ENCODE results near the gene TBC1D22B.

TBC1D22B gene

DNA sequence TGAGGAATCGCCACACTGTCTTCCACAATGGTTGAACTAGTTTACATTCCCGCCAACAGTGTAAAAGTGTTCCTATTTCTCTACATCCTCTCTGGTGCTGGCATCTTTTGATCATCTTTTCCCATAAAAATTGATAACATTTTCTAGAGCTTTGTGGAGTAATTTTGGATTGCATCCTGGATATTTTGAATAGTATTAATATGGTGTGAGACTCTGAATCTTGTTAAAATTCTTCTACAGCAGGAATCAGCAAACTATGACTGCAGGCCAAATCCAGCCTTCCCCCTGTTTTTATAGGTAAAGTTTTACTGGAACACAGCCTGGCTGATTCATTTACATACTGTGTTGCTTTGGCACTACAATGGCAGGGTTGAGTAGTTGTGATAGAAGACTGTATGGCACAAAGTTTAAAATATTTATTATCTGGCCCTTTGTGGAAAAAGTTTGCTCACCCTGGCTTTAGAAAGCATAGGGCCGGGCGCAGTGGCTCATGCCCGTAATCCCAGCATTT, 81.2 kb downstream of the TBC1D22B start:
- no peak overlapping the region for H3K4me2 ChIP-seq (ENCODE audit: low read depth, low read length, poor library complexity, severe bottlenecking)
- H2AFZ ChIP-seq (ENCODE audit: low read length): no peak overlapping the region
- H4K20me1 ChIP-seq (ENCODE audit: insufficient read depth, low read length, poor library complexity, severe bottlenecking): no peaks in the 10 kb centered on the region
- no peaks in the 10 kb centered on the region for H3K9me3 ChIP-seq (ENCODE audit: insufficient read depth, low read depth, low read length)
- no peaks in the 10 kb centered on the region for H3F3A ChIP-seq (ENCODE audit: low read depth)
- no peaks in the 10 kb centered on the region for H3K79me2 ChIP-seq (ENCODE audit: insufficient read depth, low read length)
- peaks cover 4% of the 10 kb centered on the region for H3K4me1 ChIP-seq (ENCODE audit: insufficient read depth, low read length, poor library complexity, severe bottlenecking)
- H3K4me3 ChIP-seq (ENCODE audit: low read length, poor library complexity, severe bottlenecking): no peak overlapping the region
- no peaks in the 10 kb centered on the region for H3K36me3 ChIP-seq (ENCODE audit: insufficient read depth, low read length)
- no peaks in the 10 kb centered on the region for H3K9me2 ChIP-seq (replicated peaks; ENCODE audit: low read depth, low read length)
- H3K9ac ChIP-seq (ENCODE audit: low read depth, low read length, poor library complexity, severe bottlenecking): no peak overlapping the region
- H3K27me3 ChIP-seq (ENCODE audit: insufficient read depth, low read length, poor library complexity, severe bottlenecking): no peaks in the 10 kb centered on the region
- TF ChIP-seq, protein P1, sequence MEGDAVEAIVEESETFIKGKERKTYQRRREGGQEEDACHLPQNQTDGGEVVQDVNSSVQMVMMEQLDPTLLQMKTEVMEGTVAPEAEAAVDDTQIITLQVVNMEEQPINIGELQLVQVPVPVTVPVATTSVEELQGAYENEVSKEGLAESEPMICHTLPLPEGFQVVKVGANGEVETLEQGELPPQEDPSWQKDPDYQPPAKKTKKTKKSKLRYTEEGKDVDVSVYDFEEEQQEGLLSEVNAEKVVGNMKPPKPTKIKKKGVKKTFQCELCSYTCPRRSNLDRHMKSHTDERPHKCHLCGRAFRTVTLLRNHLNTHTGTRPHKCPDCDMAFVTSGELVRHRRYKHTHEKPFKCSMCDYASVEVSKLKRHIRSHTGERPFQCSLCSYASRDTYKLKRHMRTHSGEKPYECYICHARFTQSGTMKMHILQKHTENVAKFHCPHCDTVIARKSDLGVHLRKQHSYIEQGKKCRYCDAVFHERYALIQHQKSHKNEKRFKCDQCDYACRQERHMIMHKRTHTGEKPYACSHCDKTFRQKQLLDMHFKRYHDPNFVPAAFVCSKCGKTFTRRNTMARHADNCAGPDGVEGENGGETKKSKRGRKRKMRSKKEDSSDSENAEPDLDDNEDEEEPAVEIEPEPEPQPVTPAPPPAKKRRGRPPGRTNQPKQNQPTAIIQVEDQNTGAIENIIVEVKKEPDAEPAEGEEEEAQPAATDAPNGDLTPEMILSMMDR (conservative IDR thresholded peaks at IDR 0.05; ENCODE audit: low read length): no peak
- no peak for TF ChIP-seq EZH2phosphoT487 (IDR thresholded peaks at IDR 0.05; ENCODE audit: borderline replicate concordance)

DNA sequence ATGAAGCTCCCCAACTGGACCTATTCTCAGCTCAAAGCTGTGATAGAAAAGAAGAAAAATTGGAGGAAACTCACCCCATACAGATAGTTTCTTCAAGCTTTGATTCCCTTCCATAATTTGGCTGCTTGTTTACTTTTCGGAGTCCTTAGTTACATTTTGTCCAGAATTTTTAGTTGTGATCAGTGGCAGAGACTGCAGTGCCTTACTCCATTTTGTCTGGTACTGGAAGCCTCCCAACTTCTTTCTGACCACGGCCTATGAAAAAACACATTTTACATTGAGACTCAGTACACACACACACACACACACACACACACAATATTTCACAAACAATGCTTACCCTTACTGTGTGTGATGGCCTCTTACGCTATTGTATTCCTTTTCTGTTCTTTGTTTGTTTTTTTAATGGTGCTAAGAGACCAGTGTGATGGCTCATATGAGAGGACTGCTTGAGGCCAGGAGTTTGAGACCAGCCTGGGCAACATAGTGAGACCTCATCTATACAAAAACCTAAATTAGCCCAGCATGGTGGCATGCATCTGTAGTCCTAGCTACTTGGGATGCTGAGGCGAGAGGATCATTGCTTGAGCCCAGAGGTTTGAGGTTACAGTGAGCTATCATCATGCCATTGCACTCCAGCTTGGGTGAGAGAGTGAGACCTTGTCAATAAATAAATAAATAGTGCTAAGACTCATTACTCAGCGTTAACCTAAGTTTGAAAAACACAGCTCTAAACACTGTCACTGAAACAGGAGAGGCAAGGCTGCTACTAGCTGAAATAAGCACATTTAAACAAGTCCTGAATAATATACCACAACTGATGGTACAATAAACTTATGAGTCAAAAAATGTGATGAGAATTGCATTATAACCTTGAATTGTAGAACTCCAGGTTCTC, 82.4 kb downstream of the TBC1D22B start:
- H4K20me1 ChIP-seq (ENCODE audit: insufficient read depth, low read length, poor library complexity, severe bottlenecking): no peaks in the 10 kb centered on the region
- H3K9me3 ChIP-seq (ENCODE audit: insufficient read depth, low read depth, low read length): no peaks in the 10 kb centered on the region
- H3K4me3 ChIP-seq (ENCODE audit: low read length, poor library complexity, severe bottlenecking): no peak overlapping the region
- no peaks in the 10 kb centered on the region for H3K9me2 ChIP-seq (replicated peaks; ENCODE audit: low read depth, low read length)
- H3K4me1 ChIP-seq (ENCODE audit: insufficient read depth, low read length, poor library complexity, severe bottlenecking): peaks cover 8% of the 10 kb centered on the region
- H2AFZ ChIP-seq (ENCODE audit: low read length): no peak overlapping the region
- H3K4me2 ChIP-seq (ENCODE audit: low read depth, low read length, poor library complexity, severe bottlenecking): no peak overlapping the region
- no peaks in the 10 kb centered on the region for H3K79me2 ChIP-seq (ENCODE audit: insufficient read depth, low read length)
- no peak overlapping the region for H3K9ac ChIP-seq (ENCODE audit: low read depth, low read length, poor library complexity, severe bottlenecking)
- no peaks in the 10 kb centered on the region for H3F3A ChIP-seq (ENCODE audit: low read depth)
- H3K27me3 ChIP-seq (ENCODE audit: insufficient read depth, low read length, poor library complexity, severe bottlenecking): no peaks in the 10 kb centered on the region
- H3K36me3 ChIP-seq (ENCODE audit: insufficient read depth, low read length): no peaks in the 10 kb centered on the region
- TF ChIP-seq EZH2phosphoT487 (IDR thresholded peaks at IDR 0.05; ENCODE audit: borderline replicate concordance): no peak
- TF ChIP-seq, protein P1 (conservative IDR thresholded peaks at IDR 0.05; ENCODE audit: low read length): no peak

DNA sequence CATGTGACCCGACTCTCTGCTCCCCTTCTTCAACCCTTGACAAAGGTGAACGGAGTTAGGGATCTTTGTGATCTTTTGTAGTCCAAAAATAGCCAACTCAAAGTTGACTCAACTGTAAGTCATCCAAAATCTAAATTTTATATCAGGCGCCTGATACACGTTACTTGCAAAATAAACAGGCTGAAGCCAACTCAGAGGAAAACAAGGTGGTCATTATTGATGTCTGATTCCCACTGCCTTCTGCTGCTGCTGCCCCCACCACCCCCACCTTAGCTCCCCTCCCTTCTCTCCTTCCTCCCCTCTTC, 83.0 kb downstream of the TBC1D22B start:
- no peaks in the 10 kb centered on the region for H3K36me3 ChIP-seq (ENCODE audit: insufficient read depth, low read length)
- no peaks in the 10 kb centered on the region for H3F3A ChIP-seq (ENCODE audit: low read depth)
- no peak overlapping the region for H3K4me2 ChIP-seq (ENCODE audit: low read depth, low read length, poor library complexity, severe bottlenecking)
- H4K20me1 ChIP-seq (ENCODE audit: insufficient read depth, low read length, poor library complexity, severe bottlenecking): no peaks in the 10 kb centered on the region
- no peaks in the 10 kb centered on the region for H3K9me3 ChIP-seq (ENCODE audit: insufficient read depth, low read depth, low read length)
- TF ChIP-seq, protein P1 (conservative IDR thresholded peaks at IDR 0.05; ENCODE audit: low read length): no peak
- no peak for TF ChIP-seq EZH2phosphoT487 (IDR thresholded peaks at IDR 0.05; ENCODE audit: borderline replicate concordance)
- H2AFZ ChIP-seq (ENCODE audit: low read length): no peak overlapping the region
- H3K9ac ChIP-seq (ENCODE audit: low read depth, low read length, poor library complexity, severe bottlenecking): no peak overlapping the region
- H3K79me2 ChIP-seq (ENCODE audit: insufficient read depth, low read length): no peaks in the 10 kb centered on the region
- H3K27me3 ChIP-seq (ENCODE audit: insufficient read depth, low read length, poor library complexity, severe bottlenecking): no peaks in the 10 kb centered on the region
- H3K4me3 ChIP-seq (ENCODE audit: low read length, poor library complexity, severe bottlenecking): no peak overlapping the region
- peaks cover 8% of the 10 kb centered on the region for H3K4me1 ChIP-seq (ENCODE audit: insufficient read depth, low read length, poor library complexity, severe bottlenecking)
- H3K9me2 ChIP-seq (replicated peaks; ENCODE audit: low read depth, low read length): no peaks in the 10 kb centered on the region

Measured in Loucy (cell line).